A549 (cell line): ENCODE data around the gene RAPGEF6. TPM values are rescaled to one million over a fixed set of nuclear protein-coding genes. Genes with fewer than 3 reads are reported as not detected.

ENCODE experiments used
- ATAC-seq, 2 experiments: fragments of 200-7000 bp in 1 of 2; fragments of >200 bp in 1 of 2; cut with Nextera tagmentation in 1 of 2; cut with Tn5 transposase in 1 of 2; 3 replicates each; pipeline versions ENCODE4 v1.8.0 to v1.9.1; 2018 to 2020; ENCODE audit warnings: mild to moderate bottlenecking in 1 of 2, moderate library complexity in 1 of 2
- CTCF ChIA-PET: fragments of 300-600 bp; sonication (Branson Sonifier 250); formaldehyde crosslinking; extraction: SDS; loops from one replicate; lab custom pipeline; 2021; ENCODE audit warnings: antibody characterized with exemption, inconsistent platforms; lab: Yijun Ruan, JAX
- POLR2A ChIA-PET: fragments of 350-600 bp; formaldehyde crosslinking; extraction: SDS; loops from one replicate; lab custom pipeline; 2021; ENCODE audit warnings: antibody characterized with exemption, inconsistent platforms; lab: Yijun Ruan, JAX
- DNase-seq, 2 experiments: peaks; one replicate each; pipeline versions ENCODE4 v3.0.0 to v3.0.0-alpha.2; 2011 to 2016; ENCODE audit warnings: low read depth in 1 of 2, low spot score in 1 of 2
- FAIRE-seq: peaks from 2 replicates; lab custom pipeline; 2011; peaks lifted over from hg19 to GRCh38; lab: Jason Lieb, UNC
- H3K27ac ChIP-seq, 2 experiments: fragments of >200 bp; sonication (Bioruptor Twin); formaldehyde crosslinking; 3 replicates each; pipeline ENCODE4 v1.5.1; 2016 to 2017
- H3K4me1 ChIP-seq: fragments of >200 bp; sonication (Bioruptor Twin); formaldehyde crosslinking; 3 replicates; pipeline ENCODE4 v1.6.1; 2016
- H3K4me2 ChIP-seq: fragments of >200 bp; sonication (Bioruptor Twin); formaldehyde crosslinking; 3 replicates; pipeline ENCODE4 v1.6.1; 2016
- H3K4me3 ChIP-seq: fragments of >200 bp; sonication (Bioruptor Twin); formaldehyde crosslinking; 3 replicates; pipeline ENCODE4 v1.5.1; 2016
- H3K9me3 ChIP-seq: fragments of >200 bp; sonication (Bioruptor Twin); formaldehyde crosslinking; 3 replicates; pipeline ENCODE4 v1.6.1; 2016
- BHLHE40 ChIP-seq: IDR thresholded peaks from 2 replicates; pipeline ENCODE4 v1.6.1; 2012; ENCODE audit warnings: low read depth, low read length, inconsistent platforms
- CEBPB ChIP-seq, 2 experiments: fragments of >200 bp in 1 of 2; sonication (Bioruptor Twin) in 1 of 2; formaldehyde crosslinking in 1 of 2; IDR thresholded peaks; 2 replicates each; pipeline ENCODE4 v1.6.1; 2012 to 2016
- CHD2 ChIP-seq: fragments of 150-350 bp; IDR thresholded peaks from 2 replicates; pipeline ENCODE4 v1.6.1; 2014; ENCODE audit warnings: low read length; ENCODE audit not compliant: partially characterized antibody
- EHMT2 ChIP-seq: fragments of 200-600 bp; sonication (generic); IDR thresholded peaks from 2 replicates; pipeline ENCODE4 v1.6.1; 2016; ENCODE audit warnings: antibody characterized with exemption, low read depth, mild to moderate bottlenecking, moderate library complexity
- EP300 ChIP-seq, 2 experiments: fragments of >200 bp; sonication (Bioruptor Twin); formaldehyde crosslinking; IDR thresholded peaks; 2 replicates in 1 of 2; 3 replicates in 1 of 2; pipeline ENCODE4 v1.6.1; 2016 to 2017
- FOSL2 ChIP-seq, 2 experiments: fragments of 450-650 bp in 1 of 2; fragments of >200 bp in 1 of 2; sonication (Bioruptor Twin) in 1 of 2; formaldehyde crosslinking; IDR thresholded peaks; 2 replicates each; pipeline versions ENCODE4 v1.5.0 to v1.6.1; 2016 to 2020; ENCODE audit warnings: mild to moderate bottlenecking in 1 of 2, moderate library complexity in 1 of 2
- FOXS1 ChIP-seq: fragments of 250-450 bp; sonication (Bioruptor Pico); IDR thresholded peaks from 2 replicates; pipeline ENCODE4 v1.5.0; 2020; ENCODE audit warnings: mild to moderate bottlenecking, moderate library complexity
- HDAC2 ChIP-seq: fragments of 200-600 bp; sonication (generic); IDR thresholded peaks from 2 replicates; pipeline ENCODE4 v1.6.1; 2016
- HOXA7 ChIP-seq: fragments of 250-450 bp; sonication (Bioruptor Pico); IDR thresholded peaks from 2 replicates; pipeline ENCODE4 v1.5.0; 2020; ENCODE audit warnings: mild to moderate bottlenecking, moderate library complexity
- JUN ChIP-seq, 2 experiments: fragments of >200 bp; sonication (Bioruptor Twin); formaldehyde crosslinking; IDR thresholded peaks; 2 replicates in 1 of 2; 3 replicates in 1 of 2; pipeline ENCODE4 v1.6.1; 2016 to 2017
- KDM5A ChIP-seq: fragments of 200-600 bp; sonication (generic); IDR thresholded peaks from 2 replicates; pipeline ENCODE4 v1.6.1; 2016; ENCODE audit warnings: antibody characterized with exemption, mild to moderate bottlenecking
- MYC ChIP-seq: IDR thresholded peaks from 2 replicates; pipeline ENCODE4 v1.6.1; 2012; ENCODE audit warnings: mild to moderate bottlenecking, inconsistent platforms, low read length, improper control_type of control experiment, borderline replicate concordance
- NFE2L2 ChIP-seq: fragments of 150-350 bp; conservative IDR thresholded peaks from 2 replicates; pipeline ENCODE4 v1.6.1; 2014; ENCODE audit warnings: low read length
- NR3C1 ChIP-seq: fragments of >200 bp; sonication (Bioruptor Twin); formaldehyde crosslinking; IDR thresholded peaks from 3 replicates; pipeline ENCODE4 v1.6.1; 2017
- POLR2AphosphoS2 ChIP-seq: conservative IDR thresholded peaks from 2 replicates; pipeline ENCODE4 v1.6.1; 2012; ENCODE audit warnings: low read length, improper control_type of control experiment, inconsistent platforms
- RAD21 ChIP-seq, 2 experiments: fragments of >200 bp in 1 of 2; sonication (Bioruptor Twin) in 1 of 2; formaldehyde crosslinking in 1 of 2; IDR thresholded peaks in 1 of 2; conservative IDR thresholded peaks in 1 of 2; 2 replicates in 1 of 2; 3 replicates in 1 of 2; pipeline ENCODE4 v1.6.1; 2012 to 2018; ENCODE audit warnings: inconsistent platforms in 1 of 2
- RARB ChIP-seq: fragments of 250-450 bp; sonication (Bioruptor Pico); IDR thresholded peaks from 2 replicates; pipeline ENCODE4 v1.8.0; 2021; ENCODE audit warnings: mild to moderate bottlenecking, moderate library complexity
- TFCP2L1 ChIP-seq: fragments of 250-450 bp; sonication (Bioruptor Pico); IDR thresholded peaks from 2 replicates; pipeline ENCODE4 v1.5.0; 2021; ENCODE audit warnings: mild to moderate bottlenecking
- TP53 ChIP-seq: fragments of 250-450 bp; sonication (Bioruptor Pico); IDR thresholded peaks from 2 replicates; pipeline ENCODE4 v1.5.0; 2021; ENCODE audit warnings: mild to moderate bottlenecking, moderate library complexity
- ZNF302 ChIP-seq: fragments of 250-450 bp; sonication (Bioruptor Pico); IDR thresholded peaks from 2 replicates; pipeline ENCODE4 v1.9.0; 2021; ENCODE audit warnings: inconsistent platforms, mild to moderate bottlenecking, moderate library complexity
- WGBS: methylation state at CpG from one replicate; pipeline ENCODE4 v1.1.6; 2017; ENCODE audit errors: missing lambda C conversion rate; 5-methylcytosine and 5-hydroxymethylcytosine counted together
- polyA plus RNA-seq, 4 experiments: library from polyadenylated mRNA; depleted of rRNA in 3 of 4; stranded (reverse); fragments of >200 nt; fragmentation: RNase III in 1 of 4; extraction: RNeasy Plus Mini Kit Qiagen cat#74134 plus additional on column Dnase treatment in 1 of 4; gene quantifications; 2 replicates in 3 of 4; 3 replicates in 1 of 4; pipeline ENCODE4 v1.2.3, GENCODE V29; 2011 to 2017
- TF ChIP-seq, protein P1 (sequence below): fragments of 200-600 bp; sonication (generic); IDR thresholded peaks from 2 replicates; pipeline ENCODE4 v1.6.1; 2016; ENCODE audit warnings: antibody characterized with exemption, mild to moderate bottlenecking, moderate library complexity
- TF ChIP-seq, protein P2 (sequence below): fragments of 250-450 bp; sonication (Bioruptor Pico); IDR thresholded peaks from 2 replicates; pipeline ENCODE4 v1.5.0; 2020; ENCODE audit warnings: low read depth, mild to moderate bottlenecking, moderate library complexity

Gene RAPGEF6
- polyA plus RNA-seq, 2 of the 4 experiments (the other 2 are of a cell fraction), result 5.9 to 15.2 TPM

DNA sequence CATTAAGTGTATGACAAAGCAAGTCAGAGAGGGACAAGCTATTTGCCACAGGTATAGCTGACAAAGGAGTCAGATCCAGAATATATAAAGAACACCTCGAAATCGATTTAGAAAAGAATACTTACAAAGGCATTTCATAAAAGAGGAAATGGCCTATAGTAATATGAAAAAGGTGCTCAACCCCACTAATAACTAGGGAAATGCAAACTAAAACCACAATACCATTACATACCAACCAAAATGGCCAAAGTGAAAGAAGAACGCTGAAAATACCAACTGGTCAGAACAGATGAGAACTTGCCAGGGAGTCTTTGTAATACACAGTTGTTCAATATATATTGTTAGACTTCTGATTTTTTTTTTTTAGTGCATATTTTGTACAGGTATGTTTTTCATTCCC, 218.3 kb downstream of the RAPGEF6 start (continued):
- TF ChIP-seq, protein P1, sequence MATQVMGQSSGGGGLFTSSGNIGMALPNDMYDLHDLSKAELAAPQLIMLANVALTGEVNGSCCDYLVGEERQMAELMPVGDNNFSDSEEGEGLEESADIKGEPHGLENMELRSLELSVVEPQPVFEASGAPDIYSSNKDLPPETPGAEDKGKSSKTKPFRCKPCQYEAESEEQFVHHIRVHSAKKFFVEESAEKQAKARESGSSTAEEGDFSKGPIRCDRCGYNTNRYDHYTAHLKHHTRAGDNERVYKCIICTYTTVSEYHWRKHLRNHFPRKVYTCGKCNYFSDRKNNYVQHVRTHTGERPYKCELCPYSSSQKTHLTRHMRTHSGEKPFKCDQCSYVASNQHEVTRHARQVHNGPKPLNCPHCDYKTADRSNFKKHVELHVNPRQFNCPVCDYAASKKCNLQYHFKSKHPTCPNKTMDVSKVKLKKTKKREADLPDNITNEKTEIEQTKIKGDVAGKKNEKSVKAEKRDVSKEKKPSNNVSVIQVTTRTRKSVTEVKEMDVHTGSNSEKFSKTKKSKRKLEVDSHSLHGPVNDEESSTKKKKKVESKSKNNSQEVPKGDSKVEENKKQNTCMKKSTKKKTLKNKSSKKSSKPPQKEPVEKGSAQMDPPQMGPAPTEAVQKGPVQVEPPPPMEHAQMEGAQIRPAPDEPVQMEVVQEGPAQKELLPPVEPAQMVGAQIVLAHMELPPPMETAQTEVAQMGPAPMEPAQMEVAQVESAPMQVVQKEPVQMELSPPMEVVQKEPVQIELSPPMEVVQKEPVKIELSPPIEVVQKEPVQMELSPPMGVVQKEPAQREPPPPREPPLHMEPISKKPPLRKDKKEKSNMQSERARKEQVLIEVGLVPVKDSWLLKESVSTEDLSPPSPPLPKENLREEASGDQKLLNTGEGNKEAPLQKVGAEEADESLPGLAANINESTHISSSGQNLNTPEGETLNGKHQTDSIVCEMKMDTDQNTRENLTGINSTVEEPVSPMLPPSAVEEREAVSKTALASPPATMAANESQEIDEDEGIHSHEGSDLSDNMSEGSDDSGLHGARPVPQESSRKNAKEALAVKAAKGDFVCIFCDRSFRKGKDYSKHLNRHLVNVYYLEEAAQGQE, result no peak
- TF ChIP-seq NFE2L2, result no peak
- TF ChIP-seq BHLHE40, result no peak

DNA sequence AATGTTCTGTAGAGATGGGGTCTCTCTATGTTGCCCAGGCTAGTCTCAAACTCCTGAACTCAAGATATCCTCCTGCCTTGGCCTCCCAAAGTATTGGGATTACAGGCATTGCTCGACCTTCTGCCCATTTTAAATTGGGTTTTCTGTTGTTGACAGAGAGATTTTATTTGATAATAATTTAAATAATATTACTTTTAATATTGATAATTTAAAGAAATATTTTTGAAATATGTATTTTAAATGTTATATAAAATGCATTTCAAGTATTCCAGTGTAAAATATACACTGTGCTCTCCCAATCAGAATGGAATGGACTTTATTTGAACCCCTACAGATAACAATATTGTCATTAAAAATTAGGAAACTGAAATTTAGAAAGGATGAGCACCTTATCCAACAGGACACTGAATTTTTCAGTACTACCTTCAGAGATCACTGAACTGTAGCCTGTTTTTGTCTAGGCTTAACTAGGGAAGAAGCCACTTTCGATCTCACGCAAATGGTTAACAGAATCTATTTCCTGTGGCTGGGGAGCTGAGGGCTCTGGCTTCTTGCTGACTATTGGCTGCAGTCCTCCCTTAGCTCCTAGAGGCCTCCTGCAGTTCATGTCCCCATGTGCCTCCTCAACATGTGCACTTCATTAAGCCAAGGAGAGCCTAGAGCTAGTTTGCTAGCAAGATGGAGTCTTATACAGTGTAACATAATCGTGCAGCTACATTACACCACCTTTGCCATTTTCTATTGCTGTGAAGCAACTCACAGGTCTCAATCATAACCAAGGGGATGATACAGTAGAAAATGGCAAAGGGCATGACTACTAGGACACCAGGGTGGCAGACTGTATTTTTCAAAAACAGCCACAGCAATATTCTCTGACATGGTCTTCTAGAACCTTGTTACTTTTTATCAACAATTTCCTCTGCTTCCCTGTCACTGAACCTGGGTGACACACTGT, 221.1 kb downstream of the RAPGEF6 start:
- FAIRE-seq, result no peak
- ATAC-seq, result no peak; a peak in 1 of 6 replicates
- Histone ChIP-seq H3K4me1 (no peaks in the 10 kb centered on the region), H3K9me3 (no peaks in the 10 kb centered on the region), H3K4me2 (no peak overlapping the region), H3K27ac (no peak overlapping the region), H3K4me3 (no peak overlapping the region)
- ChIA-PET CTCF (interaction anchor here (0.8 kb wide), 1 partner anchor 649 kb away, joined by 3 read pairs; no protein-coding TSS in a partner anchor), POLR2A (no interaction called here)
- TF ChIP-seq RARB (no peak), EHMT2 (no peak), FOXS1 (CRISPR knock-in tag) (no peak), JUN (IDR thresholded peaks at IDR 0.05) (no peak), HOXA7 (CRISPR knock-in tag) (no peak), CEBPB (IDR thresholded peaks at IDR 0.05) (no peak), FOSL2 (IDR thresholded peaks at IDR 0.05) (no peak), FOSL2 (CRISPR knock-in tag; IDR thresholded peaks at IDR 0.05) (no peak), TP53 (CRISPR knock-in tag) (no peak), TFCP2L1 (no peak), KDM5A (no peak), RAD21 (conservative IDR thresholded peaks at IDR 0.05 in 1 of 2, IDR thresholded peaks at IDR 0.05 in 1 of 2) (no peak), HDAC2 (no peak), NR3C1 (no peak), MYC (no peak), POLR2AphosphoS2 (no peak), CHD2 (no peak), ZNF302 (CRISPR knock-in tag) (no peak), EP300 (IDR thresholded peaks at IDR 0.05) (no peak)
- TF ChIP-seq, protein P2, sequence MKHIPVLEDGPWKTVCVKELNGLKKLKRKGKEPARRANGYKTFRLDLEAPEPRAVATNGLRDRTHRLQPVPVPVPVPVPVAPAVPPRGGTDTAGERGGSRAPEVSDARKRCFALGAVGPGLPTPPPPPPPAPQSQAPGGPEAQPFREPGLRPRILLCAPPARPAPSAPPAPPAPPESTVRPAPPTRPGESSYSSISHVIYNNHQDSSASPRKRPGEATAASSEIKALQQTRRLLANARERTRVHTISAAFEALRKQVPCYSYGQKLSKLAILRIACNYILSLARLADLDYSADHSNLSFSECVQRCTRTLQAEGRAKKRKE (CRISPR knock-in tag), result no peak
- DNase-seq, result no peak
- 86% methylated on average over 4 of the region's 4 CpGs for WGBS
